SK-N-SH (cell line): ENCODE data around the gene SLC25A14. TPM values are rescaled to one million over a fixed set of nuclear protein-coding genes. Genes with fewer than 3 reads are reported as not detected.

Experiments
- CTCF ChIA-PET: fragments of 300-600, 350-600 bp; formaldehyde crosslinking; extraction: SDS; loops from one replicate; lab custom pipeline; 2021; lab: Yijun Ruan, JAX
- POLR2A ChIA-PET: fragments of 350-600 bp; sonication (Branson Sonifier 250); formaldehyde crosslinking; extraction: SDS; loops from one replicate; lab custom pipeline; 2020; ENCODE audit warnings: antibody characterized with exemption, inconsistent platforms; lab: Yijun Ruan, JAX
- DNase-seq: peaks from one replicate; pipeline ENCODE4 v3.0.0; 2012
- H2AFZ ChIP-seq: fragments of 200-600 bp; sonication (generic); 2 replicates; pipeline ENCODE4 v1.8.1; 2016; ENCODE audit warnings: antibody characterized with exemption, mild to moderate bottlenecking, low read depth
- H3F3A ChIP-seq: fragments of 200-600 bp; sonication (generic); replicated peaks from 2 replicates; pipeline ENCODE3; 2016; ENCODE audit warnings: antibody characterized with exemption, mild to moderate bottlenecking; ENCODE audit not compliant: insufficient read depth
- H3K27ac ChIP-seq, 2 experiments: fragments of 200-500 bp in 1 of 2; fragments of 200-600 bp in 1 of 2; sonication (Bioruptor generic) in 1 of 2; sonication (generic), shearing (Covaris generic) in 1 of 2; 2 replicates each; pipeline versions ENCODE4 v1.5.1 to v1.6.1; 2014 to 2016; ENCODE audit warnings: low read depth in 2 of 2, inconsistent platforms in 1 of 2, low read length in 1 of 2, mild to moderate bottlenecking in 1 of 2, mixed read lengths in 1 of 2
- H3K27me3 ChIP-seq: fragments of 200-600 bp; sonication (generic), shearing (Covaris generic); 2 replicates; pipeline ENCODE4 v1.6.1; 2016; ENCODE audit warnings: mixed run types; ENCODE audit not compliant: insufficient read depth
- H3K36me3 ChIP-seq, 2 experiments: fragments of 200-500 bp in 1 of 2; fragments of 200-600 bp in 1 of 2; sonication (Bioruptor generic) in 1 of 2; sonication (generic) in 1 of 2; replicated peaks in 1 of 2; 2 replicates each; pipeline versions ENCODE3 to v1.5.1; 2014 to 2016; ENCODE audit warnings: low read length in 1 of 2, mild to moderate bottlenecking in 1 of 2; ENCODE audit not compliant: insufficient read depth in 2 of 2, control insufficient read depth in 1 of 2
- H3K4me1 ChIP-seq, 2 experiments: fragments of 200-500 bp in 1 of 2; fragments of 200-600 bp in 1 of 2; sonication (Bioruptor generic) in 1 of 2; sonication (generic), shearing (Covaris generic) in 1 of 2; 2 replicates each; pipeline versions ENCODE4 v1.5.1 to v1.6.1; 2014 to 2016; ENCODE audit warnings: low read depth in 1 of 2, low read length in 1 of 2, mixed run types in 1 of 2; ENCODE audit not compliant: insufficient read depth in 2 of 2, control insufficient read depth in 1 of 2
- H3K4me2 ChIP-seq: fragments of 200-600 bp; sonication (generic), shearing (Covaris generic); 2 replicates; pipeline ENCODE4 v1.6.1; 2017; ENCODE audit warnings: mixed run types
- H3K4me3 ChIP-seq, 2 experiments: fragments of 200-500 bp in 1 of 2; fragments of 200-600 bp in 1 of 2; sonication (Bioruptor generic) in 1 of 2; sonication (generic), shearing (Covaris generic) in 1 of 2; 2 replicates each; pipeline versions ENCODE4 v1.5.1 to v1.8.1; 2014 to 2016; ENCODE audit warnings: low read depth in 2 of 2, inconsistent platforms in 1 of 2, low read length in 1 of 2, mild to moderate bottlenecking in 1 of 2, mixed read lengths in 1 of 2, moderate library complexity in 1 of 2
- H3K79me2 ChIP-seq: fragments of 200-600 bp; sonication (generic); 2 replicates; pipeline ENCODE4 v1.8.1; 2017; ENCODE audit warnings: mild to moderate bottlenecking; ENCODE audit not compliant: insufficient read depth
- H3K9ac ChIP-seq: fragments of 200-600 bp; sonication (generic); 2 replicates; pipeline ENCODE4 v1.6.1; 2017; ENCODE audit warnings: mixed run types
- H3K9me2 ChIP-seq: fragments of 200-600 bp; sonication (generic); 2 replicates; pipeline ENCODE4 v1.6.1; 2017; ENCODE audit warnings: mixed run types
- H3K9me3 ChIP-seq: fragments of 200-600 bp; sonication (generic); 2 replicates; pipeline ENCODE4 v1.6.1; 2017; ENCODE audit warnings: mixed run types, mild to moderate bottlenecking, moderate library complexity
- H4K20me1 ChIP-seq: fragments of 200-600 bp; sonication (generic); 2 replicates; pipeline ENCODE4 v1.6.1; 2017; ENCODE audit warnings: mild to moderate bottlenecking, mixed run types; ENCODE audit not compliant: insufficient read depth
- ELF1 ChIP-seq: IDR thresholded peaks from 2 replicates; pipeline ENCODE4 v1.4.0; 2012
- EZH2phosphoT487 ChIP-seq: fragments of 200-600 bp; sonication (generic); IDR thresholded peaks from 2 replicates; pipeline ENCODE4 v1.6.1; 2017; ENCODE audit warnings: low read depth, mixed run types, mild to moderate bottlenecking, antibody characterized with exemption, moderate library complexity, borderline replicate concordance
- FOSL2 ChIP-seq: IDR thresholded peaks from 2 replicates; pipeline ENCODE4 v1.4.0; 2012; ENCODE audit warnings: low read depth, mild to moderate bottlenecking, moderate library complexity, borderline replicate concordance
- FOXM1 ChIP-seq: IDR thresholded peaks from 2 replicates; pipeline ENCODE4 v1.4.0; 2012; ENCODE audit warnings: low read depth, mild to moderate bottlenecking
- GABPA ChIP-seq: IDR thresholded peaks from 2 replicates; pipeline ENCODE4 v1.4.0; 2012; ENCODE audit warnings: low read depth, mild to moderate bottlenecking
- JUND ChIP-seq: IDR thresholded peaks from 2 replicates; pipeline ENCODE4 v1.4.0; 2012
- MAX ChIP-seq: IDR thresholded peaks from 2 replicates; pipeline ENCODE4 v1.4.0; 2012; ENCODE audit warnings: low read depth
- NFIC ChIP-seq: IDR thresholded peaks from 2 replicates; pipeline ENCODE4 v1.4.0; 2012; ENCODE audit warnings: borderline replicate concordance
- NRF1 ChIP-seq: IDR thresholded peaks from 2 replicates; pipeline ENCODE4 v1.6.1; 2012; ENCODE audit warnings: low read depth, mild to moderate bottlenecking, low read length
- POLR2AphosphoS5 ChIP-seq: IDR thresholded peaks from 2 replicates; pipeline ENCODE4 v1.6.1; 2012; ENCODE audit warnings: low read depth, low read length
- REST ChIP-seq: IDR thresholded peaks from 2 replicates; pipeline ENCODE4 v1.6.1; 2012; ENCODE audit warnings: mild to moderate bottlenecking, low read depth, low read length, moderate library complexity
- RXRA ChIP-seq: IDR thresholded peaks from 2 replicates; pipeline ENCODE4 v1.4.0; 2012; ENCODE audit warnings: low read depth, mild to moderate bottlenecking, borderline replicate concordance
- SIN3A ChIP-seq: IDR thresholded peaks from 2 replicates; pipeline ENCODE4 v1.6.1; 2012; ENCODE audit warnings: low read depth, mild to moderate bottlenecking, low read length, moderate library complexity, borderline replicate concordance
- SMC3 ChIP-seq: IDR thresholded peaks from 2 replicates; pipeline ENCODE4 v1.6.1; 2012; ENCODE audit warnings: low read depth, low read length, improper control_type of control experiment
- TAF1 ChIP-seq: IDR thresholded peaks from 2 replicates; pipeline ENCODE4 v1.6.1; 2012; ENCODE audit warnings: low read depth, mild to moderate bottlenecking, low read length, moderate library complexity, borderline replicate concordance
- TCF12 ChIP-seq: IDR thresholded peaks from 2 replicates; pipeline ENCODE4 v1.4.0; 2012
- WGBS: methylation state at CpG from one replicate; pipeline ENCODE4 v1.1.6; 2017; ENCODE audit warnings: low lambda C conversion rate; 5-methylcytosine and 5-hydroxymethylcytosine counted together
- polyA plus RNA-seq, 3 experiments: library from polyadenylated mRNA; depleted of rRNA; stranded (reverse); fragments of >200 nt; gene quantifications; 2 replicates each; pipeline ENCODE4 v1.2.3, GENCODE V29; 2012
- TF ChIP-seq, protein P1 (sequence below): fragments of 150-350 bp; IDR thresholded peaks from 2 replicates; pipeline ENCODE4 v1.6.1; 2016; ENCODE audit warnings: mild to moderate bottlenecking, low read depth, low read length
- TF ChIP-seq, protein P2 (sequence below): fragments of 150-350 bp; IDR thresholded peaks from 2 replicates; pipeline ENCODE4 v1.6.1; 2017; ENCODE audit warnings: antibody characterized with exemption, low read length, low read depth, borderline replicate concordance

The SLC25A14 gene
- polyA plus RNA-seq, 1 of the 3 experiments (the other 2 are of a cell fraction) = 14.0 TPM

- Histone ChIP-seq H4K20me1 (no peaks in the 10 kb centered on the region), H3K27me3 (no peaks in the 10 kb centered on the region), H3K4me3 (peak overlapping the region; percentile 73 to 81), H3K79me2 (peaks cover 23% of the 10 kb centered on the region), H3K9ac (peak overlapping the region; percentile 54), H3K36me3 (peaks cover 10 to 16% of the 10 kb centered on the region in 2 experiments), H3K4me1 (peaks cover 0 to 11% of the 10 kb centered on the region in 2 experiments; a peak in 2 of 4 replicates), H3K9me3 (no peaks in the 10 kb centered on the region), H3K27ac (no peak overlapping the region; a peak in 1 of 4 replicates), H3F3A (no peaks in the 10 kb centered on the region), H3K4me2 (peak overlapping the region; percentile 93), H3K9me2 (no peaks in the 10 kb centered on the region), H2AFZ (peak overlapping the region; percentile 85)
- 2% methylated on average over 9 of the region's 13 CpGs for WGBS
- TF ChIP-seq SIN3A (no peak), FOSL2 (no peak), FOXM1 (no peak), POLR2AphosphoS5 (no peak), NRF1 (no peak), EZH2phosphoT487 (no peak), MAX (no peak), RXRA (no peak), NFIC (no peak)
- POLR2A ChIA-PET = no interaction called here
- no peak for DNase-seq
- CTCF ChIA-PET = interaction anchor here (1.3 to 1.7 kb wide), 3 partner anchors 8 to 514 kb away, joined by 3 to 5 read pairs (median 5); no protein-coding TSS in a partner anchor
Observed at GRCh38 chrX:130402208-130402684, 62.5 kb downstream of the SLC25A14 start.

DNA sequence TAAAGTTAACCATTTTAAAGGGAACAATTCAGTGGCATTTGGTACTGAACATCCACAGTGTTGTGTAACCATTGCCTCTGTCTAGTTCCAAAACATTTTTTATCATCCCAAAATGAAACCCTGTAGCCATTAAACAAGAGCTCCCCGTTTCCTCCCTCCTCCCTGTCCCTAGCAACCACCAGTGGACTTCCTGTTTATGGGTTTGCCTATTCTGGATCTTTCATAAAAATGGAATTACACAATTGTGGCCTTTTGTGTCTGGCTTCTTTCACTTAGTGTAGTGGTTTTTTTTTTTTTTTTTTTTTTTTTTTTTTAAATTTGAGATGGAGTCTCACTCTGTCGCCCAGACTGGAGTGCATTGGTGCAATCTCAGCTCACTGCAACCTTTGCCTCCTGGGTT is 73.7 kb downstream of the SLC25A14 start:
- no peaks in the 10 kb centered on the region for H3K9me2 ChIP-seq
- H3K9ac ChIP-seq = no peak overlapping the region
- no peaks in the 10 kb centered on the region for H3K9me3 ChIP-seq
- ChIA-PET POLR2A (no interaction called here), CTCF (interaction anchor here (1.2 to 1.7 kb wide), 3 partner anchors 10 to 162 kb away, joined by 3 to 4 read pairs (median 3); no protein-coding TSS in a partner anchor)
- H3F3A ChIP-seq = no peaks in the 10 kb centered on the region
- no peak overlapping the region for H3K4me3 ChIP-seq
- TF ChIP-seq POLR2AphosphoS5 (no peak), SIN3A (no peak), NFIC (no peak), RXRA (no peak), JUND (no peak), SMC3 (no peak), FOSL2 (no peak), FOXM1 (no peak), REST (no peak), TAF1 (no peak), GABPA (no peak), TCF12 (no peak), ELF1 (no peak)
- TF ChIP-seq, protein P1, sequence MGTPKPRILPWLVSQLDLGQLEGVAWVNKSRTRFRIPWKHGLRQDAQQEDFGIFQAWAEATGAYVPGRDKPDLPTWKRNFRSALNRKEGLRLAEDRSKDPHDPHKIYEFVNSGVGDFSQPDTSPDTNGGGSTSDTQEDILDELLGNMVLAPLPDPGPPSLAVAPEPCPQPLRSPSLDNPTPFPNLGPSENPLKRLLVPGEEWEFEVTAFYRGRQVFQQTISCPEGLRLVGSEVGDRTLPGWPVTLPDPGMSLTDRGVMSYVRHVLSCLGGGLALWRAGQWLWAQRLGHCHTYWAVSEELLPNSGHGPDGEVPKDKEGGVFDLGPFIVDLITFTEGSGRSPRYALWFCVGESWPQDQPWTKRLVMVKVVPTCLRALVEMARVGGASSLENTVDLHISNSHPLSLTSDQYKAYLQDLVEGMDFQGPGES = no peak
- TF ChIP-seq, protein P2, sequence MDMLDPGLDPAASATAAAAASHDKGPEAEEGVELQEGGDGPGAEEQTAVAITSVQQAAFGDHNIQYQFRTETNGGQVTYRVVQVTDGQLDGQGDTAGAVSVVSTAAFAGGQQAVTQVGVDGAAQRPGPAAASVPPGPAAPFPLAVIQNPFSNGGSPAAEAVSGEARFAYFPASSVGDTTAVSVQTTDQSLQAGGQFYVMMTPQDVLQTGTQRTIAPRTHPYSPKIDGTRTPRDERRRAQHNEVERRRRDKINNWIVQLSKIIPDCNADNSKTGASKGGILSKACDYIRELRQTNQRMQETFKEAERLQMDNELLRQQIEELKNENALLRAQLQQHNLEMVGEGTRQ = no peak
- WGBS = 100% methylated on average over 2 of the region's 2 CpGs
- no peaks in the 10 kb centered on the region for H3K4me1 ChIP-seq
- H4K20me1 ChIP-seq = no peaks in the 10 kb centered on the region
- H3K27ac ChIP-seq = no peak overlapping the region
- H3K4me2 ChIP-seq = no peak overlapping the region
- no peaks in the 10 kb centered on the region for H3K27me3 ChIP-seq
- H3K36me3 ChIP-seq = peaks cover 16 to 52% of the 10 kb centered on the region in 2 experiments
- H2AFZ ChIP-seq = no peak overlapping the region
- no peak for DNase-seq
- H3K79me2 ChIP-seq = no peaks in the 10 kb centered on the region
